B cell (primary cell): ENCODE data around the gene DENND2A.

Experiments
- CTCF ChIP-seq: fragments of 200-600 bp; IDR thresholded peaks from one replicate; pipeline ENCODE4 v1.8.0; 2022; ENCODE audit warnings: antibody characterized with exemption, mild to moderate bottlenecking
- EZH2 ChIP-seq: IDR thresholded peaks from 2 replicates; pipeline ENCODE4 v1.6.1; 2012; ENCODE audit warnings: borderline replicate concordance, low read depth, mild to moderate bottlenecking, moderate library complexity, low read length; ENCODE audit not compliant: insufficient read depth, poor library complexity, severe bottlenecking

- TF ChIP-seq CTCF (no peak), EZH2 (no peak)
These were observed 69.0 kb downstream of the DENND2A start for GRCh38 chr7:140571538-140572122.
